ENCODE measurements around the gene CPNE4.
"Not testable (repeated sequence)": the region's sequence is repeated elsewhere in the genome, so short reads cannot be mapped to it uniquely, and the experiment has no call there.

Gene CPNE4

DNA sequence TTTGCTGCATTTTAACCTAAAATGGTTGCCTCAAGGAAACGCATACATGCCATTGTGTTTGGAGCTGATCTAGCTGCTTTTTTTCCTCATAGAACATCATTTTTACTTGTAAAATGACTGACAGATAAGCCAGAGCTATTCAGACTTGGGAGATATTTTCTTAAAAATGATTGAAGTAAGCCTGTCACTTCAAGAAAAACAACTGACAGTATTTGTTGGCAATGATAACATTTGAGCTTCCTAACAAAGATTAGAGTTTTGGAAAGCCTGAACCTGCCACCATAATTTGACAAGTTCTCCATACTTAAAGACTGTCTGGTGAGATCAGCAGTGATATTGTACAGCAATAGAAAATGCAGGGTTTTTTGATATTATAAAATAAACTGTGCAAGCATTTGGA is 504.4 kb downstream of the CPNE4 start:
- H3K4me3 Mint-ChIP-seq = no peak overlapping the region
- H3K9me3 Mint-ChIP-seq (ENCODE audit: low read depth) = no peaks in the 10 kb centered on the region
- H3K27me3 Mint-ChIP-seq = peaks cover 22% of the 10 kb centered on the region
- H3K4me1 Mint-ChIP-seq (ENCODE audit: low read depth) = peaks cover 2% of the 10 kb centered on the region
- no peak overlapping the region for H3K27ac Mint-ChIP-seq
- H3K36me3 Mint-ChIP-seq = no peaks in the 10 kb centered on the region

DNA sequence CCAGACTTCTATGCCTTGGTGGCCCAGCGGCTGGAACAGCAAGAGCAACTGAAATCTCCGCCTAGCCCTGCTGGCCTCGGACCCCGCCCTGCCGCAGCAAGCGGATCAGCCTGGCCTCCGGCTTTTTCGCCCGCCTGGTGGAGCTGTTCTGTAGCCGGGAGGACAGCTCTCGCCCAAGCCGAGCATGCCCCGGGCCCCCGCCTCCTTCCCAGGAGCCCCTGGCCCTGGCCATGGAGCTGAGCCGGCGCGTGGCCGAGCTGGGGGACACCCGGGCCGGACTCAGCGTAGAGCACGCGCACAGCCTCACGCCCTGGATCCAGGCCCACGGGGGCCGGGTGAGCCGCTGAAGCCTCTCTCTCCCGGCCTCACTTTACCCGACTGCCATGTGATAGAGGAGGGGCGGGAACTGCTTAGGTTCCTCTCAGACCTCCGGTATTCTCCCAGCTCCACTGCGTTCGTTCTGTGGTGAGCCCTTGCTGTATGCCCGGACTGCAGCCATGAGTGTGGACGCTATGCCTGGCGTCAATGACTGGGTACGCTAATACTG is 507.9 kb downstream of the CPNE4 start:
- Mint-ChIP-seq H3K4me3 (no peak overlapping the region), H3K36me3 (no peaks in the 10 kb centered on the region), H3K4me1 (ENCODE audit: low read depth) (peaks cover 2% of the 10 kb centered on the region), H3K27ac (no peak overlapping the region), H3K9me3 (ENCODE audit: low read depth) (no peaks in the 10 kb centered on the region), H3K27me3 (peaks cover 20% of the 10 kb centered on the region)

DNA sequence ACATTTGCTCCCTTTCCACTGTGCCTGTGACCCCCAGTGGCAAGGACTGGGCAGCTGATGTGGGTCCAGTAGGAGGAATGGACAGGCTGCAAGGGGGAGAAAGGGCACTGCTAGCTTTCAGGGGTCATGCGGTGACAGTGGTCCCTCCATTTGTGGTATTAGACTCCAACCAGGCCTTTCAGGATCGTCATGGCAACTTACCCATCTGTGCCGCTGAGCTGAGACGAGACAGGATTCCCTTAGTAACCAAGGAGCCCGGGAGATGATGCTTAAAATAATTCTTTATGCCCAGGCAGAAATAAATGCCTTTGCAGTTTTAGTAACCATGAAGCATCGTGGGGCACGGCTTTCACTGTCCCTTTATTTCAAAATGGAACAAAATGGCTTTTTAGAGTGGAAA is 516.1 kb downstream of the CPNE4 start:
- Mint-ChIP-seq H3K4me1 (ENCODE audit: low read depth) (no peaks in the 10 kb centered on the region), H3K4me3 (no peak overlapping the region), H3K9me3 (ENCODE audit: low read depth) (no peaks in the 10 kb centered on the region), H3K27ac (no peak overlapping the region), H3K27me3 (peaks cover 4% of the 10 kb centered on the region), H3K36me3 (no peaks in the 10 kb centered on the region)

DNA sequence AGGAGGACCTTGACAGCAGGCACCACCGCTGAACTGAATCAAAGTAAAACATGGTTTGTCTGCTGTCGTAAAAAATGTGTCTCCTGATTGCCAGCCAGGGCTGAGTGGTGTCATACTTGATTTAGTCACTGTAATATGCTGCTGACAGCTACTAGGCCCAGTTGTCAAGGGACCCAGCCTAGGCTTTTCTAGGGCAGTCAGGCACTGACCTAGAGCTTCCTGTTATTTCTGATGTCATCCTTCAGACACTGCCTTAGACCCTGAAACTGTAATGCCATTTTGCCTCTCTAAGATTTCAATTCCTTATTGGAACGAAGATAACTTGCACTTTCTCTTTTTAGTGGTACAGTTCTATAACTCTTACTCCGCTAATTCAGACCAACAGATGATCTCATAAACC is 529.4 kb downstream of the CPNE4 start:
- H3K4me1 Mint-ChIP-seq (ENCODE audit: low read depth) = peaks cover 31% of the 10 kb centered on the region
- peaks cover 6% of the 10 kb centered on the region for H3K36me3 Mint-ChIP-seq

DNA sequence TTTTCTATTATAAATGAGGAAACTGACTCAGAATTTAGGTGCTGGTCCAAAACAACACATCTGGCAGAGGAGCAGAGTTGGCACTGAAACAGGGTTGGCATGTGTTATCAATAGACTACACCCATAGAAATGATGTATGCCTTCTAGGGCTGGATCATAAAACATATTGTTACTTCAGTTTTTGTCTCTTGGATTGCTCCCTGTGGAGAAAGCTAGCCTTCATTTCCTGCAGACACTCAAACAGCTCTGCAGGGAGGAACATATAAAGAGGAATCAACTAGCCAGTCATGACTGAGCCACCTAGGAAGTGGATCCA is 531.5 kb downstream of the CPNE4 start:
- Mint-ChIP-seq H3K27me3 (peaks cover 3% of the 10 kb centered on the region), H3K36me3 (peaks cover 18% of the 10 kb centered on the region), H3K4me1 (ENCODE audit: low read depth) (peaks cover 46% of the 10 kb centered on the region), H3K27ac (peak overlapping the region; percentile 98), H3K9me3 (ENCODE audit: low read depth) (no peaks in the 10 kb centered on the region), H3K4me3 (peak overlapping the region; percentile 99)

More for the DNA sequence above, 529.4 kb downstream of the CPNE4 start:
- no peak overlapping the region for H3K4me3 Mint-ChIP-seq
- no peak overlapping the region for H3K27ac Mint-ChIP-seq
- no peaks in the 10 kb centered on the region for H3K9me3 Mint-ChIP-seq (ENCODE audit: low read depth)
- H3K27me3 Mint-ChIP-seq = peaks cover 4% of the 10 kb centered on the region

DNA sequence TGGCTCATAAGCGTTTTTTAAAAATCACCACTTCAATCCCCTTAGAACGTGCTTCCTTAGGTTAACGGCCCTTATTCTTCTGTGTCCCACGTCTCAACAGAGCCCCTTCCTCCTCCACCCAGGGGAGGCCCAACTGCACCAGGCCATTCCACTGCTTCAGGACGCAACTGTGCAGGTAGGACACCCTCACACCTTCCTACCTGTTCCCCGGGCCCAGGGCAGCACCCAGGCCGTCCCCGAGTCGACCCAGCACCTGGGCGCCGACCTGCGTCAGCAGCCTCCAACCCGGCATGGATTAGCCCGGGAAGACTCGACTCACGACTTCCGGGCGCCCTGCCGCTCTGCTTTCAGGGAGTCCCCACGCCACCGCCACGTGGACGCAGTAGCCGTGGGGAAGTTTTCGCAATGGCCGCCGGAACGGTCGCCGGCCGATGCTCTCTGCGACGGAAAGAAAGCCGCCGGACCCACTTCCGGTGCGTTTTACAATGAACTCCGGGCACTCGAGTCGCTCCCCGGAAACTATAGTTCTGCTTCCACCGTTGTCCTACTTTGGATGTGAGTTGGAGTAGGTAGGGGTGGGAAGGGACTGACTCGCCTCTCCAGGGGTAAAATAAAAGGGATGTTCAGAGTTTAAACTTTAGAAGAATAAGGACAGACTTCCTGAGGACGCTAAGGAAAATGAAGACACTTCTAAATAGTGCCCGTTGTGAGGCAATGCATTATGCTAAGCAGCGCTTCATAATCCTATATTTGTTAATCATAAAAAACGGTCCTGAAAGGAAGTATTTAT is 532.1 kb downstream of the CPNE4 start, which contains the start of gene MRPL3:
TSS of gene MRPL3 (minus strand) at position 442 of the 790 bp plus-strand sequence. CDS start at position 292, 150 bp downstream.
- Mint-ChIP-seq H3K4me1 (ENCODE audit: low read depth) (peaks cover 46% of the 10 kb centered on the region), H3K27ac (peak within 1 kb of the TSS; percentile 98), H3K4me3 (peak within 1 kb of the TSS; percentile 99), H3K9me3 (ENCODE audit: low read depth) (no peaks in the 10 kb centered on the region), H3K27me3 (no peaks in the 10 kb centered on the region), H3K36me3 (peaks cover 16% of the 10 kb centered on the region)

DNA sequence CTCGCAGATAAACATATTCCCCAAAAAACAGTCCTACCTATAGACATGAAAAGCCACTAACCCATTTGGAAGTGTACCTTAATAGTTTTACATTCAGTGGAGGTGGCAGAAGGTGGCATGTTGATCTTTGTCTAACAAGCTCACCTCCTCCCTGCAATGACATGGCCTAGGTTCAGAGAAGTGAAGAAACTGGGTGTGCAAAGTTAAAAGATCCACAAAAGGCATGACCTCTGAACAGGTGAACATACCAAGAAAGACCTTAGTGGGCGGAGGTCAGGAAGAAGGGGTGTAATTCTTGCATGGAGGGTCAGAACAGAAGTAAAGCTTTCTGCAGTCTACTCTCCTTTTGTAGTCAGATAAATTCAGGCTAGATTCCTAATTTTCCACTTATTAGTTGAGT is 532.9 kb downstream of the CPNE4 start:
- Mint-ChIP-seq H3K27me3 (no peaks in the 10 kb centered on the region), H3K4me1 (ENCODE audit: low read depth) (peaks cover 46% of the 10 kb centered on the region)

DNA sequence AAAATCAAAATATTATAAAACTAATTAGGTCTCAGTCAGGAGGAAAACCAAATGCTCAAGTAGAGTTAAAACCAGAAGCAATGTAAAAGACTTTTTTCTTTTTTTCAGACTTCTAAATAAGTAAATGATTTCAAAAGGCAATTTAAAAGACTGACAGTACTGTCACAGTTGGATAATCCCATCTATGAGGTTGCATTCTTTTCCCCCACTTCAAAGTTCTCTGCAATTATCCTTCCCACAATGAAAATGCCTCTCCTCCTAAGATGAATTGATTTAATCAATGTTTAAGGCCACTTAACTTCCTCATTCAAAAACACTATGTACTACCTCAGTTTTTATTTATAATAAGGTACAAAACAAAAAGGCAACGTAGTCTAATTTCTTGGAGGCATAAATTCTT is 540.1 kb downstream of the CPNE4 start:
- Mint-ChIP-seq H3K36me3 (peaks cover 22% of the 10 kb centered on the region), H3K27me3 (no peaks in the 10 kb centered on the region), H3K4me3 (no peak overlapping the region), H3K4me1 (ENCODE audit: low read depth) (peaks cover 27% of the 10 kb centered on the region), H3K9me3 (ENCODE audit: low read depth) (no peaks in the 10 kb centered on the region), H3K27ac (no peak overlapping the region)

More for the DNA sequence above, 532.9 kb downstream of the CPNE4 start:
- H3K27ac Mint-ChIP-seq = peak overlapping the region; percentile 98
- no peaks in the 10 kb centered on the region for H3K9me3 Mint-ChIP-seq (ENCODE audit: low read depth)
- peak overlapping the region; percentile 99 for H3K4me3 Mint-ChIP-seq
- H3K36me3 Mint-ChIP-seq = peaks cover 16% of the 10 kb centered on the region

DNA sequence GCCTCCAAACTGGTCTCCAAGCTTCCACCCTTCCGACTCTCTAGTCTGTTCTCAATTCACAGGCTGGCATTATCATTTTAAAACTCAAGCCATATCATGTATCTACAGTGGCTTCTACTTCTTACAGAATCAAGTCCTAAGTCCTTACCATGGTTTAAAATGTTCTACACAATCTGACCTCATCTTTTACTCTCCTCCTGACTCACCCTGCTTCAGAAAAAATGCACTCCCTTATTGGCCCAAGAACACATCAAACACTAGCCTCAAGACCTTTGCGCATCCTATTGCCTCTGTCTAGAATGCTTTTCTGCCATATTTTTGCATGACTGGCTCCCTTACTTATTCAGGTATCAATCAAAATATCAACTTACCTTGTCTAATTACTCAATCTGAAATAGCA is 543.0 kb downstream of the CPNE4 start:
- Mint-ChIP-seq H3K9me3 (ENCODE audit: low read depth) (no peaks in the 10 kb centered on the region), H3K4me3 (no peak overlapping the region), H3K36me3 (peaks cover 28% of the 10 kb centered on the region), H3K27ac (no peak overlapping the region), H3K27me3 (no peaks in the 10 kb centered on the region), H3K4me1 (ENCODE audit: low read depth) (peaks cover 25% of the 10 kb centered on the region)

DNA sequence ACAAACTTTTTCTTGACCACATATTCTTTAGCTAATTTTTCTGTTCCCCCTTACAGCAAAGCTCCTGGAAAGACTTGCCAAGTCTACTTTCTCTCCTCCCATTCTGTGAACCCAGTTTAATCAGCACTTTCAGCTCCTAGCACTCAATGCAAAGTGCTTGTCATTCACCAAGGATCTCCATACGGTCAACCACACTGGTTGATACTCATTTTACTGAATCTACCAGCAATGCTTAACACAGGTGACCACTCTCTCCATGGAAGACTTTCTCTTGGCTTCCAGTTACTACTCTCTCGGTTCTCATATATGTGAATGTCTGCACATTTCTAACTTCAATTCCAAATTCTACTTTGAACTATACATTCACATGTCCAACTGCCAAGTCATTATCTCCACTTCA is 543.7 kb downstream of the CPNE4 start:
- Mint-ChIP-seq H3K4me1 (ENCODE audit: low read depth) (peaks cover 27% of the 10 kb centered on the region), H3K27ac (no peak overlapping the region), H3K4me3 (no peak overlapping the region), H3K27me3 (no peaks in the 10 kb centered on the region), H3K36me3 (peaks cover 28% of the 10 kb centered on the region), H3K9me3 (ENCODE audit: low read depth) (no peaks in the 10 kb centered on the region)

DNA sequence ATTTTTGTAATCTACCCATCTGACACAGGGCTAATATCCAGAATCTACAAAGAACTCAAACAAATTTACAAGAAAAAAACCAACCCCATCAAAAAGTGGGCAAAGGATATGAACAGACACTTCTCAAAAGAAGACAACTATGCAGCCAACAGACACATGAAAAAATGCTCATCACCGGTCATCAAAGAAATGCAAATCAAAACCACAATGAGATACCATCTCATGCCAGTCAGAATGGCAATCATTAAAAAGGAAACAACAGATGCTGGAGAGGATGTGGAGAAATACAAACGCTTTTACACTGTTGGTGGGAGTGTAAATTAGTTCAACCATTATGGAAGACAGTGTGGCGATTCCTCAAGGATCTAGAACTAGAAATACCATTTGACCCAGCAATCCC is 548.3 kb downstream of the CPNE4 start:
- peaks cover 20% of the 10 kb centered on the region for H3K36me3 Mint-ChIP-seq
- H3K4me3 Mint-ChIP-seq = peak overlapping the region; percentile 2
- H3K9me3 Mint-ChIP-seq (ENCODE audit: low read depth); H3K27me3 Mint-ChIP-seq; H3K27ac Mint-ChIP-seq: not testable (repeated sequence)
- H3K4me1 Mint-ChIP-seq (ENCODE audit: low read depth) = peaks cover 31% of the 10 kb centered on the region

DNA sequence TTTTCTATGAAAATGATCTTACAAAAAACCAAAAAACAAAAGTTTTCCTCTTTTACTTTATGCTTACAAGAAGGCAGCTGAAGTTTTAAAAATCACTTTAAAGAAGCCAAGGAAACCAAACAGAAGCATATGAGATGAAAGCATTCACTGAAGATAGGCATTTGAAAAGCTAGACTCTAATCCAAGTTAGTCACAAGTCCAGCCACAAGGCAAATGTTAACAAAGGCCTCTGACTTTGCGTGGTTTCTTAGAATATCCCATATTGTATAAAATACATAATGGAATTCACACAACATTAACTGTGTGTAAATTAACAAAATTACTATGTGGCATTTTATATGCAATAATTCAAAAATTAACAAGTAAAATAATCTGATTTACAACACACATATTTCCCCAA is 549.7 kb downstream of the CPNE4 start:
- Mint-ChIP-seq H3K27ac (no peak overlapping the region), H3K36me3 (peaks cover 20% of the 10 kb centered on the region), H3K4me3 (no peak overlapping the region)

DNA sequence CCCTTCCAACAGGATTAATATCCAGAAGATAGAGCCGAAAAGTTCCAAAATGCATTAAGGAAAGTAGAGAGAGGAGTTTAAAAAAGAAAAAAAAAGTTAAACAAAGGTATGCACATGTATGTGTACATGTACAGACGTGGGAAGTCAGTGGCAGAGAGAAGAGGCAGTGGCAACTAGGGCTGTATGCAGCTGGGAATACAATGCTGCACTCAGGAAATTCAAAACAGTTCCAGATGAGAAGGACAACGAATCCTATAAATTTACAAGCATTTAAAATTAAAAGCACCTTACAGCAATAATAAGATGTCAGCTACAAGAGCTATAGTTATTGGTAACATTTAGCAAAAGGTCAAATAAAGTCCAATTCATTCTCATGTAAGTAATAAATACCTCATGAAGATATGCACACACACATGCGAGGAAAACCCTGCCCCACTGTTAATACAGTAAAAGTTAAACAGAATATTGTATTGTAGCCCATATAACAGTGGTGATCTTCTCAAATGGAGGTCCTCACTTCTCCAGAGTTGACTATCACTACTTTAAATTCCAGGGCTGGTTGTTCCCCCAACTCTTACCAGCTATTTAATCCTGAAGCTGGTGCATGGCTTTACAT is 550.2 kb downstream of the CPNE4 start:
- H3K4me1 Mint-ChIP-seq (ENCODE audit: low read depth) = peaks cover 36% of the 10 kb centered on the region
- H3K9me3 Mint-ChIP-seq (ENCODE audit: low read depth) = no peaks in the 10 kb centered on the region
- no peak overlapping the region for H3K4me3 Mint-ChIP-seq
- H3K27ac Mint-ChIP-seq = no peak overlapping the region
- peaks cover 23% of the 10 kb centered on the region for H3K36me3 Mint-ChIP-seq
- no peaks in the 10 kb centered on the region for H3K27me3 Mint-ChIP-seq

More for the DNA sequence above, 549.7 kb downstream of the CPNE4 start:
- Mint-ChIP-seq H3K4me1 (ENCODE audit: low read depth) (peaks cover 34% of the 10 kb centered on the region), H3K9me3 (ENCODE audit: low read depth) (no peaks in the 10 kb centered on the region), H3K27me3 (no peaks in the 10 kb centered on the region)

All from activated naive CD8-positive, alpha-beta T cell (primary cell).